HL-60 (cell line): ENCODE results near the gene ARL10.

Experiments used
- GABPA ChIP-seq: IDR thresholded peaks from 2 replicates; pipeline ENCODE4 v1.6.1; 2012; ENCODE audit warnings: low read depth
- POLR2AphosphoS5 ChIP-seq: IDR thresholded peaks from 2 replicates; pipeline ENCODE4 v1.6.1; 2012; ENCODE audit warnings: low read depth
- REST ChIP-seq: IDR thresholded peaks from 2 replicates; pipeline ENCODE4 v1.6.1; 2012; ENCODE audit warnings: low read depth; ENCODE audit not compliant: insufficient replicate concordance
- SPI1 ChIP-seq: IDR thresholded peaks from 2 replicates; pipeline ENCODE4 v1.6.1; 2012; ENCODE audit warnings: low read depth, mild to moderate bottlenecking, borderline replicate concordance
- TF ChIP-seq, protein P1 (sequence below): IDR thresholded peaks from one replicate; pipeline ENCODE4 v1.5.1; 2011; ENCODE audit warnings: low read length, control low read depth, inconsistent platforms; ENCODE audit not compliant: insufficient read depth

DNA sequence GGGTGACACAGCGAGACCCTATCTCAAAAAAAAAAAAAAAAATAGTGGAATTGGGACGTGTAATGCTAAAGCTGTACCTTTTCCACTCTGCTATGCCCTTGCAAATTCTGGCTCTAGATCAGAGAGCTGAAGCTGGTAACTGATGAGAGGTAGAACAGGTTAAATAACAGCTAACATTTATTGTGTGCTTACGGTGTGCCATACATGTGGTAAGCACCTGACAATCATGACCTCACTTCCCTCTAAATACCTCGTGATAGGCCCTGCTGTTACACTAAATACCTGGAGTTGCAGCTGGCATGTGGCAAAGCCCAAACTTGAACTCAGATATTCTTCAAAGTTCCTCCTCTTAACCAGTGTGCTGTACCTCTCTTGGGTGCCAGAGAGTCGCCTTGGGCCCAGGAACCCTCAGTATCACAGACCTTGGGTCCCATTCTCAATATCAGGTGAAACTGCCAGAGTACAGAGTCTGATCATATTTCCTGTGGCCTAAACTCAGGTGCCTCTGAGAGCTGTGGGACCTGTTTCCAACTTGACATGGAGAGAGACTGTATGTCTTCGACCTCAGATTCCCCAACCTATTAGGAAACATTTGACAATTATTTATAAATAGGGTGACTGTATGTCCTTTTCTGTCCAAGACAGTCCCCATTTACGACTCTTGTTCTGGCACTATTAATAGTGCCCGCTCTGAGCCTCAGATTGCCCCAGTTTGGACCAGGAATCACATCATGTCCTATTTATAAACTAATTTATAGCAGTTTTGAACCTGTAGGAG is 4.8 kb downstream of the ARL10 start:
- TF ChIP-seq, protein P1, sequence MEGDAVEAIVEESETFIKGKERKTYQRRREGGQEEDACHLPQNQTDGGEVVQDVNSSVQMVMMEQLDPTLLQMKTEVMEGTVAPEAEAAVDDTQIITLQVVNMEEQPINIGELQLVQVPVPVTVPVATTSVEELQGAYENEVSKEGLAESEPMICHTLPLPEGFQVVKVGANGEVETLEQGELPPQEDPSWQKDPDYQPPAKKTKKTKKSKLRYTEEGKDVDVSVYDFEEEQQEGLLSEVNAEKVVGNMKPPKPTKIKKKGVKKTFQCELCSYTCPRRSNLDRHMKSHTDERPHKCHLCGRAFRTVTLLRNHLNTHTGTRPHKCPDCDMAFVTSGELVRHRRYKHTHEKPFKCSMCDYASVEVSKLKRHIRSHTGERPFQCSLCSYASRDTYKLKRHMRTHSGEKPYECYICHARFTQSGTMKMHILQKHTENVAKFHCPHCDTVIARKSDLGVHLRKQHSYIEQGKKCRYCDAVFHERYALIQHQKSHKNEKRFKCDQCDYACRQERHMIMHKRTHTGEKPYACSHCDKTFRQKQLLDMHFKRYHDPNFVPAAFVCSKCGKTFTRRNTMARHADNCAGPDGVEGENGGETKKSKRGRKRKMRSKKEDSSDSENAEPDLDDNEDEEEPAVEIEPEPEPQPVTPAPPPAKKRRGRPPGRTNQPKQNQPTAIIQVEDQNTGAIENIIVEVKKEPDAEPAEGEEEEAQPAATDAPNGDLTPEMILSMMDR: no peak
- TF ChIP-seq POLR2AphosphoS5 (no peak), GABPA (no peak), REST (no peak), SPI1 (no peak)
